K562 (cell line): Measurements from ENCODE around the gene ZG16B. TPM values are rescaled to one million over a fixed set of nuclear protein-coding genes. Genes with fewer than 3 reads are reported as not detected.

Source experiments
- BDP1 ChIP-seq: IDR thresholded peaks from 3 replicates; pipeline ENCODE4 v1.6.1; 2011; ENCODE audit not compliant: insufficient read length, insufficient read depth
- CC2D1A ChIP-seq: fragments of 450-650 bp; IDR thresholded peaks from 2 replicates; pipeline ENCODE4 v1.6.1; 2017; ENCODE audit warnings: mild to moderate bottlenecking
- CHD1 ChIP-seq: fragments of 200-600 bp; sonication (generic); IDR thresholded peaks from one replicate; pipeline ENCODE4 v1.6.1; 2012; ENCODE audit warnings: mild to moderate bottlenecking, moderate library complexity, low read length, inconsistent platforms
- CREB3L1 ChIP-seq: fragments of 450-650 bp; IDR thresholded peaks from 2 replicates; pipeline ENCODE4 v1.6.1; 2014; ENCODE audit warnings: low read depth, mild to moderate bottlenecking, moderate library complexity, borderline replicate concordance
- E2F3 ChIP-seq: fragments of 250-450 bp; sonication (Bioruptor Pico); IDR thresholded peaks from 2 replicates; pipeline ENCODE4 v1.4.0; 2020; ENCODE audit warnings: mild to moderate bottlenecking
- ELF1 ChIP-seq: fragments of 200-800 bp; sonication (Bioruptor generic); IDR thresholded peaks from 2 replicates; pipeline ENCODE4 v1.6.1; 2016; ENCODE audit warnings: missing genetic modification characterization, missing compliant biosample characterization
- FOXK2 ChIP-seq, 2 experiments: fragments of 450-650 bp; IDR thresholded peaks in 1 of 2; conservative IDR thresholded peaks in 1 of 2; 2 replicates each; pipeline ENCODE4 v1.6.1; 2016; ENCODE audit warnings: low read depth in 2 of 2, mild to moderate bottlenecking in 1 of 2
- HDAC3 ChIP-seq: fragments of 450-650 bp; IDR thresholded peaks from 2 replicates; pipeline ENCODE4 v1.6.1; 2018; ENCODE audit warnings: borderline replicate concordance, mild to moderate bottlenecking, moderate library complexity; ENCODE audit not compliant: partially characterized antibody
- KHSRP ChIP-seq: fragments of 450-650 bp; IDR thresholded peaks from 2 replicates; pipeline ENCODE4 v1.6.1; 2017
- KLF10 ChIP-seq: fragments of 250-450 bp; sonication (Bioruptor Pico); IDR thresholded peaks from 2 replicates; pipeline ENCODE4 v1.6.1; 2021; ENCODE audit warnings: matching md5 sums
- MAZ ChIP-seq, 2 experiments: fragments of 450-650 bp in 1 of 2; sonication (generic) in 1 of 2; formaldehyde crosslinking; IDR thresholded peaks in 1 of 2; conservative IDR thresholded peaks in 1 of 2; 2 replicates each; pipeline versions ENCODE4 v1.4.0 to v1.5.0; 2020; ENCODE audit warnings: mild to moderate bottlenecking in 1 of 2, missing genetic modification reagents in 1 of 2
- MEIS2 ChIP-seq: fragments of 450-650 bp; IDR thresholded peaks from 2 replicates; pipeline ENCODE4 v1.6.1; 2014; ENCODE audit warnings: mild to moderate bottlenecking; ENCODE audit not compliant: partially characterized antibody
- MITF ChIP-seq: IDR thresholded peaks from 2 replicates; pipeline ENCODE4 v1.6.1; 2014; ENCODE audit warnings: antibody characterized with exemption
- PML ChIP-seq: IDR thresholded peaks from 2 replicates; pipeline ENCODE4 v1.6.1; 2012; ENCODE audit warnings: low read length, inconsistent platforms
- RBM39 ChIP-seq: fragments of 200-400 bp; formaldehyde crosslinking; optimal IDR thresholded peaks from 2 replicates; pipeline ENCODE3; 2018; ENCODE audit warnings: low read depth, low read length
- SFPQ ChIP-seq: fragments of 200-400 bp; formaldehyde crosslinking; IDR thresholded peaks from 2 replicates; pipeline ENCODE4 v1.6.1; 2017; ENCODE audit warnings: mild to moderate bottlenecking, low read depth, low read length, moderate library complexity
- SOX6 ChIP-seq: fragments of 450-650 bp; IDR thresholded peaks from 2 replicates; pipeline ENCODE4 v1.6.1; 2014; ENCODE audit warnings: mild to moderate bottlenecking
- TCFL5 ChIP-seq: fragments of 250-450 bp; sonication (Bioruptor Pico); conservative IDR thresholded peaks from 2 replicates; pipeline ENCODE4 v1.6.1; 2021; ENCODE audit warnings: mild to moderate bottlenecking, moderate library complexity, matching md5 sums
- USF1 ChIP-seq: sonication (generic); formaldehyde crosslinking; IDR thresholded peaks from 2 replicates; pipeline ENCODE4 v1.9.0; 2022; ENCODE audit warnings: mild to moderate bottlenecking, missing genetic modification reagents
- YBX1 ChIP-seq: fragments of 450-650 bp; IDR thresholded peaks from 2 replicates; pipeline ENCODE4 v1.7.1; 2016; ENCODE audit warnings: mild to moderate bottlenecking
- ZBTB43 ChIP-seq: sonication (generic); formaldehyde crosslinking; IDR thresholded peaks from 2 replicates; pipeline ENCODE4 v1.8.0; 2023; ENCODE audit warnings: mild to moderate bottlenecking, missing genetic modification reagents
- ZNF79 ChIP-seq: fragments of 250-450 bp; sonication (Bioruptor Pico); IDR thresholded peaks from 2 replicates; pipeline ENCODE4 v1.4.0; 2020; ENCODE audit warnings: low read depth, mild to moderate bottlenecking, moderate library complexity
- polyA plus RNA-seq, 8 experiments: library from polyadenylated mRNA; depleted of rRNA in 4 of 8; stranded (reverse) in 5 of 8; unstranded in 3 of 8; fragments of >200 nt; fragmentation: Nextera tagmentation in 2 of 8; fragmentation: Illumina TruSeq in 1 of 8; extraction: Ambion mirVana in 2 of 8; extraction: Trizol in 1 of 8; gene quantifications; 2 replicates each; pipeline versions ENCODE4 v1.2.1 to v1.2.3, GENCODE V29; 2011 to 2014; ENCODE audit warnings: inconsistent platforms in 1 of 8, missing spikeins in 1 of 8
- total RNA-seq, 7 experiments: library from RNA; depleted of rRNA in 6 of 7; stranded (reverse); fragments of >200 nt in 6 of 7; fragmentation: Illumina TruSeq in 2 of 7; extraction: Trizol in 2 of 7; gene quantifications; 2 replicates each; pipeline versions ENCODE4 v1.2.1 to v1.2.3, GENCODE V29; 2011 to 2021; ENCODE audit warnings: low replicate concordance in 1 of 7

Gene ZG16B
- total and polyA plus RNA-seq, 9 of the 15 experiments (the other 6 are each of a cell fraction or from before 2014, with no cell fraction given), result 0.25 to 0.43 (median 0.34) TPM; not detected in 5

- TF ChIP-seq USF1 (no peak), YBX1 (no peak), KHSRP (no peak), TCFL5 (CRISPR knock-in tag) (0 out of 2 replicates have a peak, but pooled peaks have one; percentile 52), KLF10 (CRISPR knock-in tag) (no peak), MAZ (CRISPR knock-in tag; conservative IDR thresholded peaks at IDR 0.05 in 1 of 2, IDR thresholded peaks at IDR 0.05 in 1 of 2) (peak; percentile 89 to 95), PML (peak; percentile 64), MITF (0 out of 2 replicates have a peak, but pooled peaks have one; percentile 13), RBM39 (no peak), ZBTB43 (no peak), SOX6 (peak; percentile 58), E2F3 (peak; percentile 93), MEIS2 (no peak), CC2D1A (peak; percentile 87), FOXK2 (conservative IDR thresholded peaks at IDR 0.05 in 1 of 2, IDR thresholded peaks at IDR 0.05 in 1 of 2; ENCODE audit: low read depth in 2 of 2) (peak; percentile 15 to 35; a peak in 2 of 4 replicates), CREB3L1 (peak; percentile 67; the same call in 1 of the 2 replicates), SFPQ (no peak), HDAC3 (no peak), ELF1 (tag) (peak; percentile 91), ZNF79 (CRISPR knock-in tag) (peak; percentile 61; the same call in 1 of the 2 replicates), CHD1 (no peak), BDP1 (no peak)
Measured at GRCh38 chr16:2867987-2868789, 38.1 kb downstream of the ZG16B start (continued).
